Heart left ventricle (tissue), 13 donors: Measurements from ENCODE around the gene KLHL41.

Experiments used
- CTCF ChIP-seq, 12 donors: fragments of 200-600 bp; sonication (generic) in 4 of 12; IDR thresholded peaks; one replicate each; pipeline versions ENCODE4 v1.5.0 to v1.8.0; 2018 to 2022; ENCODE audit warnings: antibody characterized with exemption in 12 of 12, mild to moderate bottlenecking in 5 of 12
- POLR2A ChIP-seq, 2 donors: fragments of 450-650 bp; IDR thresholded peaks; one replicate each; pipeline ENCODE4 v1.6.1; 2017; ENCODE audit warnings: antibody characterized with exemption in 2 of 2, mild to moderate bottlenecking in 2 of 2, moderate library complexity in 2 of 2
- donor health status: ischemic (EF 13 %, LVEDD 7.1; RV severe dilation, severe dysfunction).
- donor health status: DM: no; HTN: yes; CAD: no.
- donor health status: DM: no; HTN: no; CAD: no.
- donor health status: ischemic (EF 25% LVEDD 6.9; RV normal size, moderate dysfunction).
- donor health status: ischemic (EF 25% LVEDD 5.7; RV mildly dilated, moderate dysfunction).
- donor health status: ischemic (EF 35%, LVEDD 5.7; RV mildly dilated, moderate dysfunction).
- donor health status: nonischemic (EF 11% LVEDD 7.7; RV severe dilation, severe dysfunction).
- donor health status: DM: yes; HTN: yes; CAD: no.
- donor health status: PGD.
- donor health status: ischemic (EF 29% LVEDD 5.4; RV normal size, mild dysfunction).
- donor health status: nonischemic (EF 23%, LVEDD 6.1; RV moderate dilation, normal function).

- no peak for TF ChIP-seq CTCF (IDR thresholded peaks at IDR 0.05)
- no peak for TF ChIP-seq POLR2A (IDR thresholded peaks at IDR 0.05)
Measured at GRCh38 chr2:169540146-169540545, 30.6 kb downstream of the KLHL41 start.
